K562 (cell line): ENCODE measurements around the gene HOXB8. TPM values are rescaled to one million over a fixed set of nuclear protein-coding genes. Genes with fewer than 3 reads are reported as not detected.

ENCODE experiments used
- ATAC-seq: fragments of 200-7000 bp; cut with Tn5 transposase; 3 replicates; pipeline ENCODE4 v1.9.1; 2020; ENCODE audit warnings: moderate library complexity
- BruUV-seq: library from RNA; stranded (reverse); fragments of 400-500 nt; replicated peaks from 2 replicates; lab custom pipeline; 2021; lab: Mats Ljungman, UMichigan
- CTCF ChIA-PET: fragments of 300-600 bp; formaldehyde crosslinking; extraction: SDS; loops from one replicate; lab custom pipeline; 2021; ENCODE audit warnings: low intra/inter-chr PET ratio; lab: Yijun Ruan, JAX
- POLR2A ChIA-PET: fragments of 300-600, 350-650 bp; sonication (Branson Sonifier 250); formaldehyde crosslinking; extraction: SDS; loops from one replicate; lab custom pipeline; 2021; ENCODE audit warnings: antibody characterized with exemption, inconsistent platforms; lab: Yijun Ruan, JAX
- DNase-seq, 4 experiments: peaks; one replicate each; pipeline versions ENCODE4 v3.0.0 to v3.0.0-alpha.2; 2011 to 2018; ENCODE audit warnings: low spot score in 3 of 4, mixed read lengths in 3 of 4; ENCODE audit errors: extremely low read depth in 1 of 4
- FAIRE-seq: peaks from 2 replicates; lab custom pipeline; 2011; peaks lifted over from hg19 to GRCh38; lab: Jason Lieb, UNC
- H2AFZ ChIP-seq: 2 replicates; pipeline ENCODE4 v1.6.0; 2011; ENCODE audit warnings: low read depth, low read length, control low read depth, inconsistent platforms
- H3K27ac ChIP-seq: fragments of 200-600 bp; 3 replicates; pipeline ENCODE4 v1.8.0; 2011; ENCODE audit warnings: low read depth, mild to moderate bottlenecking, control low read depth, inconsistent platforms, low read length, moderate library complexity, mixed read lengths; ENCODE audit errors: extremely low read depth
- H3K27me3 ChIP-seq, 2 experiments: fragments of 300-600 bp in 1 of 2; 2 replicates in 1 of 2; 3 replicates in 1 of 2; pipeline versions ENCODE4 v1.6.0 to v1.8.0; 2011; ENCODE audit warnings: inconsistent platforms in 2 of 2, low read length in 2 of 2, mild to moderate bottlenecking in 1 of 2, mixed read lengths in 1 of 2, moderate library complexity in 1 of 2; ENCODE audit not compliant: control insufficient read depth in 2 of 2, insufficient read depth in 2 of 2
- H3K36me3 ChIP-seq: fragments of 300-600 bp; 3 replicates; pipeline ENCODE4 v1.8.0; 2011; ENCODE audit warnings: mild to moderate bottlenecking, low read length, inconsistent platforms; ENCODE audit not compliant: control insufficient read depth, insufficient read depth
- H3K4me1 ChIP-seq, 2 experiments: fragments of 200-600 bp in 1 of 2; replicated peaks in 1 of 2; 2 replicates in 1 of 2; 3 replicates in 1 of 2; pipeline versions ENCODE4 v1.5.1 to v1.8.0; 2011; ENCODE audit warnings: inconsistent platforms in 2 of 2, low read length in 2 of 2, mild to moderate bottlenecking in 1 of 2, mixed read lengths in 1 of 2, moderate library complexity in 1 of 2; ENCODE audit not compliant: control insufficient read depth in 2 of 2, insufficient read depth in 2 of 2
- H3K4me2 ChIP-seq: 2 replicates; pipeline ENCODE4 v1.6.1; 2011; ENCODE audit warnings: low read length, control low read depth, inconsistent platforms, mixed read lengths; ENCODE audit not compliant: insufficient read depth
- H3K4me3 ChIP-seq: fragments of 200-600 bp; sonication (generic), shearing (Covaris generic); 2 replicates; pipeline ENCODE4 v1.5.1; 2016; ENCODE audit warnings: control low read depth, inconsistent platforms
- H3K79me2 ChIP-seq: fragments of 200-600 bp; 3 replicates; pipeline ENCODE4 v1.8.0; 2011; ENCODE audit warnings: low read length, inconsistent platforms; ENCODE audit not compliant: control insufficient read depth, insufficient read depth
- H3K9ac ChIP-seq, 2 experiments: 2 replicates each; pipeline versions ENCODE4 v1.6.0 to v1.6.1; 2011; ENCODE audit warnings: low read depth in 2 of 2, low read length in 2 of 2, control low read depth in 1 of 2, inconsistent platforms in 1 of 2, mild to moderate bottlenecking in 1 of 2, mixed read lengths in 1 of 2; ENCODE audit not compliant: insufficient read depth in 1 of 2
- H3K9me1 ChIP-seq: one replicate; pipeline ENCODE4 v1.6.0; 2011; ENCODE audit warnings: inconsistent platforms, mild to moderate bottlenecking, low read length, moderate library complexity; ENCODE audit not compliant: control insufficient read depth, insufficient read depth
- H3K9me3 ChIP-seq: replicated peaks from 2 replicates; pipeline ENCODE4 v1.5.1; 2011; ENCODE audit warnings: low read depth, low read length, inconsistent platforms; ENCODE audit not compliant: control insufficient read depth, insufficient read depth
- H4K20me1 ChIP-seq: replicated peaks from 2 replicates; pipeline ENCODE4 v1.6.1; 2011; ENCODE audit warnings: low read length, inconsistent platforms, mixed read lengths; ENCODE audit not compliant: control insufficient read depth, insufficient read depth
- KLF10 ChIP-seq: fragments of 250-450 bp; sonication (Bioruptor Pico); IDR thresholded peaks from 2 replicates; pipeline ENCODE4 v1.6.1; 2021; ENCODE audit warnings: matching md5 sums
- MEIS2 ChIP-seq: fragments of 450-650 bp; IDR thresholded peaks from 2 replicates; pipeline ENCODE4 v1.6.1; 2014; ENCODE audit warnings: mild to moderate bottlenecking; ENCODE audit not compliant: partially characterized antibody
- WGBS: fragments of 100-300 bp; shearing (Covaris generic); methylation state at CpG from one replicate; pipeline ENCODE4 v1.1.6; 2016; ENCODE audit warnings: low coverage, mixed read lengths; ENCODE audit not compliant: insufficient coverage; ENCODE audit errors: missing lambda C conversion rate; 5-methylcytosine and 5-hydroxymethylcytosine counted together
- in situ Hi-C: fragments of 300-500 bp; cut with MboI; formaldehyde crosslinking; loops from 4 replicates; pipeline ENCODE4 v1.15.0; 2018; ENCODE audit warnings: inconsistent platforms, mixed read lengths
- intact Hi-C: fragments of 100-400 bp; cut with micrococcal nuclease; formaldehyde crosslinking; loops from 2 replicates; pipeline ENCODE4 v1.14.2; 2022
- polyA plus RNA-seq, 8 experiments: library from polyadenylated mRNA; depleted of rRNA in 4 of 8; stranded (reverse) in 5 of 8; unstranded in 3 of 8; fragments of >200 nt; fragmentation: Nextera tagmentation in 2 of 8; fragmentation: Illumina TruSeq in 1 of 8; extraction: Ambion mirVana in 2 of 8; extraction: Trizol in 1 of 8; gene quantifications; 2 replicates each; pipeline versions ENCODE4 v1.2.1 to v1.2.3, GENCODE V29; 2011 to 2014; ENCODE audit warnings: inconsistent platforms in 1 of 8, missing spikeins in 1 of 8
- total RNA-seq, 7 experiments: library from RNA; depleted of rRNA in 6 of 7; stranded (reverse); fragments of >200 nt in 6 of 7; fragmentation: Illumina TruSeq in 2 of 7; extraction: Trizol in 2 of 7; gene quantifications; 2 replicates each; pipeline versions ENCODE4 v1.2.1 to v1.2.3, GENCODE V29; 2011 to 2021; ENCODE audit warnings: low replicate concordance in 1 of 7
- TF ChIP-seq, protein P1 (sequence below), 2 experiments: IDR thresholded peaks in 1 of 2; conservative IDR thresholded peaks in 1 of 2; 2 replicates each; pipeline ENCODE4 v1.6.1; 2016; ENCODE audit warnings: low read depth in 2 of 2, mild to moderate bottlenecking in 1 of 2, missing compliant biosample characterization in 1 of 2, missing genetic modification characterization in 1 of 2, moderate library complexity in 1 of 2
- TF ChIP-seq, protein P2 (sequence below): fragments of 450-650 bp; IDR thresholded peaks from 2 replicates; pipeline ENCODE4 v1.6.1; 2016
- TF ChIP-seq, protein P3 (sequence below), 3 experiments: fragments of 200-800 bp in 1 of 3; fragments of 250-450 bp in 1 of 3; fragments of 450-650 bp in 1 of 3; sonication (Bioruptor Pico) in 1 of 3; sonication (Bioruptor generic) in 1 of 3; formaldehyde crosslinking in 1 of 3; IDR thresholded peaks; 2 replicates each; pipeline versions ENCODE4 v1.6.1 to v1.8.0; 2016 to 2022; ENCODE audit warnings: mild to moderate bottlenecking in 2 of 3, missing genetic modification characterization in 2 of 3, missing compliant biosample characterization in 1 of 3, moderate library complexity in 1 of 3

Gene HOXB8
- total and polyA plus RNA-seq, 9 of the 15 experiments (the other 6 are each of a cell fraction or from before 2014, with no cell fraction given), result 0.52 to 23.8 (median 3.6) TPM

DNA sequence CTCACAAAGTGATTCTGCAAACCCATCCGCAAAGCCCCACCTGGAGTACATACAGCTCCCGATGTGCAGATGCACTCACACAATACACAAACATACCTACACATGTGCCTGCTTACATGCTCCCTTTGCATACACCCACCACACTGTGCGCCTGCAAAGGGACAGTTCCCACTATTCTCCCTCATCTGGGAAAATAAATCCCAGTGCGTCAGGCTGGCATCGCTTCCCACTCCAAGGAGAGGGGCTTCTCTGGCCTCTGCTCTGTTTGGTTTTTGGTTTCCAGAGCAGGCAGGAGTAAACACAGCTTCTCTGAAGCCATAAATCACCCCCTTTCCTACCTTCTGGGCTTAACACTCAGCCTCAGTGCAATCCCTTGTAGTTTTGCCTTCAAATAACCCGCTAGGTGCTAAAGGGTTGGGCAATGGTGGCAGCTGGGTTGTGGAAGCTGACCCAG lies 51.7 kb downstream of the HOXB8 start:
- Histone ChIP-seq H3K9me3 (no peaks in the 10 kb centered on the region), H3K27me3 (no peaks in the 10 kb centered on the region), H3K4me3 (no peak overlapping the region), H2AFZ (no peak overlapping the region)
- POLR2A ChIA-PET, result interaction anchor here (0.6 to 0.9 kb wide), 2 partner anchors 14 to 178 kb away, joined by 3 read pairs; no protein-coding TSS in a partner anchor
- intact Hi-C loops, result no loop called here
- TF ChIP-seq, protein P1, sequence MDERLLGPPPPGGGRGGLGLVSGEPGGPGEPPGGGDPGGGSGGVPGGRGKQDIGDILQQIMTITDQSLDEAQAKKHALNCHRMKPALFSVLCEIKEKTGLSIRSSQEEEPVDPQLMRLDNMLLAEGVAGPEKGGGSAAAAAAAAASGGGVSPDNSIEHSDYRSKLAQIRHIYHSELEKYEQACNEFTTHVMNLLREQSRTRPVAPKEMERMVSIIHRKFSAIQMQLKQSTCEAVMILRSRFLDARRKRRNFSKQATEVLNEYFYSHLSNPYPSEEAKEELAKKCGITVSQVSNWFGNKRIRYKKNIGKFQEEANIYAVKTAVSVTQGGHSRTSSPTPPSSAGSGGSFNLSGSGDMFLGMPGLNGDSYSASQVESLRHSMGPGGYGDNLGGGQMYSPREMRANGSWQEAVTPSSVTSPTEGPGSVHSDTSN (CRISPR knock-in tag; IDR thresholded peaks at IDR 0.05; ENCODE audit: low read depth), result no peak
- TF ChIP-seq, protein P1 (tag; conservative IDR thresholded peaks at IDR 0.05; ENCODE audit: low read depth), result 0 out of 2 replicates have a peak, but pooled peaks have one; percentile 14
- TF ChIP-seq, protein P2, sequence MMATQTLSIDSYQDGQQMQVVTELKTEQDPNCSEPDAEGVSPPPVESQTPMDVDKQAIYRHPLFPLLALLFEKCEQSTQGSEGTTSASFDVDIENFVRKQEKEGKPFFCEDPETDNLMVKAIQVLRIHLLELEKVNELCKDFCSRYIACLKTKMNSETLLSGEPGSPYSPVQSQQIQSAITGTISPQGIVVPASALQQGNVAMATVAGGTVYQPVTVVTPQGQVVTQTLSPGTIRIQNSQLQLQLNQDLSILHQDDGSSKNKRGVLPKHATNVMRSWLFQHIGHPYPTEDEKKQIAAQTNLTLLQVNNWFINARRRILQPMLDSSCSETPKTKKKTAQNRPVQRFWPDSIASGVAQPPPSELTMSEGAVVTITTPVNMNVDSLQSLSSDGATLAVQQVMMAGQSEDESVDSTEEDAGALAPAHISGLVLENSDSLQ, result peak; percentile 11; the same call in 1 of the 2 replicates
- TF ChIP-seq KLF10 (CRISPR knock-in tag) (no peak), MEIS2 (peak; percentile 30)
- TF ChIP-seq, protein P3, sequence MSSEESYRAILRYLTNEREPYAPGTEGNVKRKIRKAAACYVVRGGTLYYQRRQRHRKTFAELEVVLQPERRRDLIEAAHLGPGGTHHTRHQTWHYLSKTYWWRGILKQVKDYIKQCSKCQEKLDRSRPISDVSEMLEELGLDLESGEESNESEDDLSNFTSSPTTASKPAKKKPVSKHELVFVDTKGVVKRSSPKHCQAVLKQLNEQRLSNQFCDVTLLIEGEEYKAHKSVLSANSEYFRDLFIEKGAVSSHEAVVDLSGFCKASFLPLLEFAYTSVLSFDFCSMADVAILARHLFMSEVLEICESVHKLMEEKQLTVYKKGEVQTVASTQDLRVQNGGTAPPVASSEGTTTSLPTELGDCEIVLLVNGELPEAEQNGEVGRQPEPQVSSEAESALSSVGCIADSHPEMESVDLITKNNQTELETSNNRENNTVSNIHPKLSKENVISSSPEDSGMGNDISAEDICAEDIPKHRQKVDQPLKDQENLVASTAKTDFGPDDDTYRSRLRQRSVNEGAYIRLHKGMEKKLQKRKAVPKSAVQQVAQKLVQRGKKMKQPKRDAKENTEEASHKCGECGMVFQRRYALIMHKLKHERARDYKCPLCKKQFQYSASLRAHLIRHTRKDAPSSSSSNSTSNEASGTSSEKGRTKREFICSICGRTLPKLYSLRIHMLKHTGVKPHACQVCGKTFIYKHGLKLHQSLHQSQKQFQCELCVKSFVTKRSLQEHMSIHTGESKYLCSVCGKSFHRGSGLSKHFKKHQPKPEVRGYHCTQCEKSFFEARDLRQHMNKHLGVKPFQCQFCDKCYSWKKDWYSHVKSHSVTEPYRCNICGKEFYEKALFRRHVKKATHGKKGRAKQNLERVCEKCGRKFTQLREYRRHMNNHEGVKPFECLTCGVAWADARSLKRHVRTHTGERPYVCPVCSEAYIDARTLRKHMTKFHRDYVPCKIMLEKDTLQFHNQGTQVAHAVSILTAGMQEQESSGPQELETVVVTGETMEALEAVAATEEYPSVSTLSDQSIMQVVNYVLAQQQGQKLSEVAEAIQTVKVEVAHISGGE (CRISPR knock-in tag; IDR thresholded peaks at IDR 0.05), result no peak
- TF ChIP-seq, all 486 proteins: peak for 3
- in situ Hi-C loops, result no loop called here
- Histone ChIP-seq H3K27ac (no peak overlapping the region; the same call in 2 of the 3 replicates), H3K79me2 (peaks cover 36% of the 10 kb centered on the region), H3K9me1 (peaks cover 6% of the 10 kb centered on the region), H3K36me3 (peaks cover 89% of the 10 kb centered on the region; the same call in 2 of the 3 replicates), H4K20me1 (no peaks in the 10 kb centered on the region), H3K4me1 (peaks cover 8 to 14% of the 10 kb centered on the region in 2 experiments), H3K4me2 (no peak overlapping the region), H3K9ac (no peak overlapping the region)
- 90% methylated on average over 6 of the region's 6 CpGs for WGBS
- CTCF ChIA-PET, result no interaction called here
- DNase-seq (no peak), ATAC-seq (no peak), FAIRE-seq (no peak)
- BruUV-seq, result no TSS peak
